ENCODE measurements around the gene MAPK8. TPM values are rescaled to one million over a fixed set of nuclear protein-coding genes. Genes with fewer than 3 reads are reported as not detected.
A peak's percentile ranks its signal among the peaks of the same experiment; 100 is the strongest.

Gene MAPK8
- polyA plus RNA-seq, 2 of the 4 experiments (the other 2 are of a cell fraction), result 29.6 to 71.4 TPM

GRCh38 chr10:48464871-48465736 is 158.6 kb downstream of the MAPK8 start:
- TF ChIP-seq CBX2 (IDR thresholded peaks at IDR 0.05; ENCODE audit: borderline replicate concordance, low read depth) (no peak), RNF2 (IDR thresholded peaks at IDR 0.05; ENCODE audit: borderline replicate concordance, low read depth) (no peak), JUN (IDR thresholded peaks at IDR 0.05) (no peak), HES2 (IDR thresholded peaks at IDR 0.05) (no peak), FOSL2 (IDR thresholded peaks at IDR 0.05) (no peak), FOSL2 (CRISPR knock-in tag; IDR thresholded peaks at IDR 0.05) (no peak), RFX5 (IDR thresholded peaks at IDR 0.05) (no peak), POLR2AphosphoS2 (conservative IDR thresholded peaks at IDR 0.05; ENCODE audit: low read length) (no peak), REST (IDR thresholded peaks at IDR 0.05) (no peak), HMGXB4 (CRISPR knock-in tag; IDR thresholded peaks at IDR 0.05; ENCODE audit: borderline replicate concordance) (no peak), MAX (IDR thresholded peaks at IDR 0.05) (no peak), FOSB (CRISPR knock-in tag; IDR thresholded peaks at IDR 0.05) (no peak), SMC3 (IDR thresholded peaks at IDR 0.05) (no peak), EP300 (IDR thresholded peaks at IDR 0.05) (no peak), HDAC2 (IDR thresholded peaks at IDR 0.05) (no peak)
- FAIRE-seq (no peak), ATAC-seq (peak in 1 of 2 experiments; percentile 15; a peak in 1 of 6 replicates), DNase-seq (ENCODE audit: low read depth in 1 of 2, low spot score in 1 of 2) (no peak)
- Histone ChIP-seq H3K9me3 (no peaks in the 10 kb centered on the region), H3K27ac (no peak overlapping the region), H3K4me1 (no peaks in the 10 kb centered on the region), H3K4me2 (no peak overlapping the region), H3K4me3 (no peak overlapping the region)
- ChIA-PET POLR2A (no interaction called here), CTCF (interaction anchor here (0.8 to 1.1 kb wide), 2 partner anchors 10 to 193 kb away, joined by 3 read pairs; no protein-coding TSS in a partner anchor)
- 95% methylated on average over 27 of the region's 27 CpGs for WGBS (ENCODE audit: missing lambda C conversion rate)

- Histone ChIP-seq H3K9me3 (no peaks in the 10 kb centered on the region), H3K4me1 (no peaks in the 10 kb centered on the region), H3K4me2 (peak overlapping the region; percentile 67), H3K27ac (0 out of 6 replicates have a peak overlapping the region, but pooled peaks of 1 of the 2 experiments have one; percentile 21), H3K4me3 (peak overlapping the region; percentile 30; the same call in 1 of the 3 replicates)
- 82% methylated on average over 18 of the region's 42 CpGs for WGBS (ENCODE audit: missing lambda C conversion rate)
- ChIA-PET CTCF (interaction anchor here (0.6 to 4.5 kb wide), 3 partner anchors 8 to 190 kb away, joined by 3 to 10 read pairs (median 4); no protein-coding TSS in a partner anchor), POLR2A (no interaction called here)
- no peak for ATAC-seq
- no peak for FAIRE-seq
- no peak for DNase-seq (ENCODE audit: low read depth in 1 of 2, low spot score in 1 of 2)
- no peak for TF ChIP-seq REST (IDR thresholded peaks at IDR 0.05)
- TF ChIP-seq HOXB13 (CRISPR knock-in tag; IDR thresholded peaks at IDR 0.05; ENCODE audit: low read depth), result no peak
- no peak for TF ChIP-seq GATA3 (IDR thresholded peaks at IDR 0.05; ENCODE audit: borderline replicate concordance)
- TF ChIP-seq HOXB5 (CRISPR knock-in tag; IDR thresholded peaks at IDR 0.05), result no peak
- TF ChIP-seq HOXA7 (CRISPR knock-in tag; IDR thresholded peaks at IDR 0.05), result no peak
- TF ChIP-seq BHLHE40 (IDR thresholded peaks at IDR 0.05; ENCODE audit: low read depth, low read length), result no peak
- TF ChIP-seq TFCP2L1 (CRISPR knock-in tag; IDR thresholded peaks at IDR 0.05), result no peak
- no peak for TF ChIP-seq EP300 (IDR thresholded peaks at IDR 0.05)
- no peak for TF ChIP-seq ZSCAN20 (CRISPR knock-in tag; IDR thresholded peaks at IDR 0.05)
- no peak for TF ChIP-seq CHD4 (IDR thresholded peaks at IDR 0.05; ENCODE audit: borderline replicate concordance)
- no peak for TF ChIP-seq BCL3 (IDR thresholded peaks at IDR 0.05)
- TF ChIP-seq NPAS2 (CRISPR knock-in tag; IDR thresholded peaks at IDR 0.05; ENCODE audit: borderline replicate concordance), result no peak
Observed at GRCh38 chr10:48465860-48466521, 159.5 kb downstream of the MAPK8 start.

All from A549 (cell line).